GM12872 (cell line): Measurements from ENCODE around the gene IL17RE.

Experiments used
- CTCF ChIP-seq: IDR thresholded peaks from 3 replicates; pipeline ENCODE4 v1.5.1; 2011; ENCODE audit warnings: low read depth, mild to moderate bottlenecking, low read length, moderate library complexity; ENCODE audit not compliant: insufficient read depth

Gene IL17RE

GRCh38 chr3:9889405-9889804, 13.2 kb upstream of the IL17RE start:
- no peak for TF ChIP-seq CTCF

GRCh38 chr3:9890249-9891071, 12.2 kb upstream of the IL17RE start, which contains the start of gene JAGN1:
Gene JAGN1 (plus strand): TSS chr3:9890610. CDS start chr3:9890723, 113 bp downstream.
- TF ChIP-seq CTCF: no peak

GRCh38 chr3:9891072-9891622, 11.5 kb upstream of the IL17RE start:
- no peak for TF ChIP-seq CTCF

GRCh38 chr3:9893739-9894138, 8.9 kb upstream of the IL17RE start:
- no peak for TF ChIP-seq CTCF

- no peak for TF ChIP-seq CTCF
Measured at GRCh38 chr3:9897408-9898372, 5.0 kb upstream of the IL17RE start.

GRCh38 chr3:9898467-9899241, 4.0 kb upstream of the IL17RE start:
- TF ChIP-seq CTCF: no peak
